H7 (cell line): Measurements from ENCODE around the gene HMGN3. TPM values are rescaled to one million over a fixed set of nuclear protein-coding genes. Genes with fewer than 3 reads are reported as not detected.

Experiments used
- DNase-seq: peaks from one replicate; pipeline ENCODE4 v3.0.0; 2012
- H3K27me3 ChIP-seq: 2 replicates; pipeline ENCODE4 v1.6.0; 2011; ENCODE audit warnings: mild to moderate bottlenecking, low read length; ENCODE audit not compliant: control insufficient read depth, insufficient read depth
- H3K36me3 ChIP-seq: replicated peaks from 2 replicates; pipeline ENCODE4 v1.5.1; 2011; ENCODE audit warnings: low read length; ENCODE audit not compliant: control insufficient read depth, insufficient read depth
- H3K4me3 ChIP-seq: 2 replicates; pipeline ENCODE4 v1.5.1; 2011; ENCODE audit warnings: low read depth, mild to moderate bottlenecking, control low read depth, low read length, moderate library complexity; ENCODE audit not compliant: insufficient read depth
- total RNA-seq: library from RNA; depleted of rRNA; stranded (reverse); fragments of >200 nt; shearing (Covaris generic); gene quantifications from 2 replicates; pipeline ENCODE4 v1.2.3, GENCODE V29; 2014; rRNA removed

Gene HMGN3
- total RNA-seq, 1 experiment from 2014 or later: 89.6 TPM

GRCh38 chr6:79184086-79184485, 50.4 kb downstream of the HMGN3 start:
- no peaks in the 10 kb centered on the region for H3K27me3 ChIP-seq
- no peak for DNase-seq
- no peaks in the 10 kb centered on the region for H3K36me3 ChIP-seq
- no peak overlapping the region for H3K4me3 ChIP-seq

- Histone ChIP-seq H3K4me3 (no peak overlapping the region), H3K36me3 (no peaks in the 10 kb centered on the region), H3K27me3 (no peaks in the 10 kb centered on the region)
- no peak for DNase-seq
Observed at GRCh38 chr6:79180052-79180451, 54.4 kb downstream of the HMGN3 start.

GRCh38 chr6:79173378-79173777, 61.1 kb downstream of the HMGN3 start:
- Histone ChIP-seq H3K4me3 (no peak overlapping the region), H3K36me3 (no peaks in the 10 kb centered on the region), H3K27me3 (no peaks in the 10 kb centered on the region)
- DNase-seq: no peak

- no peaks in the 10 kb centered on the region for H3K27me3 ChIP-seq
- no peaks in the 10 kb centered on the region for H3K36me3 ChIP-seq
- no peak overlapping the region for H3K4me3 ChIP-seq
- no peak for DNase-seq
Observed at GRCh38 chr6:79170959-79171358, 63.5 kb downstream of the HMGN3 start.

GRCh38 chr6:79170431-79170830, 64.1 kb downstream of the HMGN3 start:
- Histone ChIP-seq H3K4me3 (no peak overlapping the region), H3K36me3 (no peaks in the 10 kb centered on the region), H3K27me3 (no peaks in the 10 kb centered on the region)
- DNase-seq: no peak

GRCh38 chr6:79168695-79168980, 65.8 kb downstream of the HMGN3 start:
- Histone ChIP-seq H3K27me3 (no peaks in the 10 kb centered on the region), H3K4me3 (no peak overlapping the region), H3K36me3 (no peaks in the 10 kb centered on the region)
- DNase-seq: no peak

GRCh38 chr6:79167931-79168694, 66.4 kb downstream of the HMGN3 start:
- DNase-seq: no peak
- Histone ChIP-seq H3K36me3 (no peaks in the 10 kb centered on the region), H3K27me3 (no peaks in the 10 kb centered on the region), H3K4me3 (no peak overlapping the region)

GRCh38 chr6:79159846-79160245, 74.6 kb downstream of the HMGN3 start:
- DNase-seq: no peak
- Histone ChIP-seq H3K27me3 (no peaks in the 10 kb centered on the region), H3K4me3 (no peak overlapping the region), H3K36me3 (no peaks in the 10 kb centered on the region)

- DNase-seq: no peak
- no peak overlapping the region for H3K4me3 ChIP-seq
- H3K27me3 ChIP-seq: no peaks in the 10 kb centered on the region
- no peaks in the 10 kb centered on the region for H3K36me3 ChIP-seq
Observed at GRCh38 chr6:79158856-79159516, 75.5 kb downstream of the HMGN3 start.

- H3K4me3 ChIP-seq: no peak overlapping the region
- DNase-seq: no peak
- H3K27me3 ChIP-seq: no peaks in the 10 kb centered on the region
- H3K36me3 ChIP-seq: no peaks in the 10 kb centered on the region
Observed at GRCh38 chr6:79157961-79158644, 76.4 kb downstream of the HMGN3 start.

GRCh38 chr6:79152269-79152737, 82.2 kb downstream of the HMGN3 start:
- Histone ChIP-seq H3K36me3 (no peaks in the 10 kb centered on the region), H3K4me3 (no peak overlapping the region), H3K27me3 (no peaks in the 10 kb centered on the region)
- DNase-seq: peak; percentile 14

Other genes with a start within 250 kb of the HMGN3 start
- gene PHIP, start 156.4 kb downstream of the HMGN3 start, total RNA-seq: 24.4 and 39.5 TPM in 2 replicates